Activated CD8-positive, alpha-beta memory T cell treated with anti-CD3 and anti-CD28 coated beads for 1 hour (primary cell): Measurements from ENCODE around the gene PRSS8.
"Not testable (repeated sequence)": the region's sequence is repeated elsewhere in the genome, so short reads cannot be mapped to it uniquely, and the experiment has no call there.

Experiments
- DNase-seq, 2 donors: peaks; one replicate each; pipeline ENCODE4 v3.0.0-alpha.2; 2020; ENCODE audit warnings: low read depth in 1 of 2; ENCODE audit errors: extremely low read depth in 1 of 2

Gene PRSS8

GRCh38 chr16:31106509-31107464, 28.7 kb downstream of the PRSS8 start:
- no peak for DNase-seq

DNA sequence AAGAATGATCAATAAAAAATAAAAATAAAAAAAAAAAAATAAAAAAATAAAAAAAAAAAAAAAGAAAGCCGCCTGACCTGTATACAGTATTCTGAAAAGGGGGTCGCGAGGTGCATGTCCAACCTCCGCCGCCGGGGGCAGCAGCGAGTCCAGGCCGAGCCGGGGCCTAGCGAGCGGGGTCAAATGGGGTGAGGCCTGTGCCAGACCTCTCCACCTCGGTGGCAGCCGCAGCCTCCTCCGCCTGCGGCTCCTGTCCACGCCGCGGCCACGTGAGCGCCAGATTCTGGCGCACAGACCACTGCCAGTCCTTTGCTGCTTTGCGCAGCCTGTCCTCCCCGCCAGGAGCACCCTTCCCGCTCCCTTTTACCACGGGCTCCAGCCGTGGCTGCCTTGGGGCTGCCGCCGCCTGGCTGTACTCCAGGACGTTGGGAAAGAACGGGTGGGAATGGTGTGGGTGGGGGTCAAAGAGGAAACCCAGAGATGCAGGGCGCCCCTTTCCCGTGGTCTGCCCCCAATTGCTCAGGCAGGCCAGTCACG, 29.8 kb downstream of the PRSS8 start:
- DNase-seq: peak; percentile 48 to 73

- DNase-seq: not testable (repeated sequence)
Observed at GRCh38 chr16:31100876-31101641, 34.5 kb downstream of the PRSS8 start.

- DNase-seq: no peak
Observed at GRCh38 chr16:31099860-31100638, 35.5 kb downstream of the PRSS8 start.

DNA sequence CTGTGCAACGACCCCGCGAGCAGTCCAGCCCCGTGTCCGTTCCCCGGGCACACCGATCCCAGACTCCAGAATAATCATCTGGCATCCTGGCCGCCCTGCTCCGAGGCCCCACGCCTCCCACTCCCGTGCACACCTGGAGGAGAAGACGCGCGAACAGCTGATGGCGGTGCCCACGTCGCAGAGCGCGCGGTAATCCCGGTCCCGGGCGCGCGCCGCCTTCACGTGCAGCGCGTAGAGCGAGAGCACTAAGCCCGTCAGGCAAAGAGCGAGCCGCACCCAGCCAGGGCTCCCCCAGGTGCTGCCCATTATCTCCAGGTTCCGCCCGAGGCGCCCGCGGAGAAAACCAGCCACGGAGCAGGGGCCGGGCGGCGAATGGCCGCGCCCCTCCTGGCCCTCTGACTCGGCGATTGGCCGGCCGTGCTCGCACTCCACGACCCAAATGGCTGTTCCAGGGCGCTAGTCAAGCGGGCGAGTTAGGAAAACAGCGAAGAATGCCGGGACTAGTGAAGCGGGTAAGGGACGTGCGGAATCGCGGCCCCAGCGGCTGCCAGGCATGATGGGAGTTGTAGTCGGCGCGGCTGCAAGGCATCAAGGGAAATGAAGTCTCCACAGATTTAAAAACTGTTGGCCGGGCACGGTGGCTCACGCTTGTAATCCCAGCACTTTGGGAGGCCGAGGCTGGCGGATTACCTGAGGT, 41.0 kb downstream of the PRSS8 start, which contains the start of gene VKORC1:
Gene VKORC1 (minus strand): TSS at position 374 of the 697 bp plus-strand sequence. CDS start 68 bp downstream, at position 306.
- peak; percentile 69 to 75 for DNase-seq

- DNase-seq: no peak
Observed at GRCh38 chr16:31094088-31094423, 41.5 kb downstream of the PRSS8 start.

DNA sequence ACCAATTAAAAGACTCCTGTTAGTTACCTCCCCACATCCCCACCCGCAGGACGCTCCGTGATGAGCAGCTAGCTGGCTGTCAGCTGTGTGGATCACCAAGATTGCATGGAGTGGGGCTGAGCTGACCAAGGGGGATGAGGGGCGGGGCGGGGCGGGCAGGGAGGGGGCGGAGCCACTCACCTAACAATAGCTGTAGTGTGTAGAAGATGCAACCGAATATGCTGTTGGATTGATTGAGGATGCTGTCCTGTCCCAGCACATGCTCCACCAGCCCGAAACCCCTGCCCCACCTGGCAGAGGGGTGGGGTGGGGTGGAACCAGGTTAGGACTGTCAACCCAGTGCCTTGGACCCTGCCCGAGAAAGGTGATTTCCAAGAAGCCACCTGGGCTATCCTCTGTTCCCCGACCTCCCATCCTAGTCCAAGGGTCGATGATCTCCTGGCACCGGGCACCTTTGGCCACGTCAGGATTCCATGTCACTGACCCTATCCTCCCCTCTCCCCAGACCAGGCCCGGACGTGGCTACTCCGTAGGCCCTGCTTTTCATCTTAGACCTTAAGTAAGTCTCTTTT, 42.3 kb downstream of the PRSS8 start:
- no peak for DNase-seq

GRCh38 chr16:31092330-31092729, 43.2 kb downstream of the PRSS8 start:
- no peak for DNase-seq

GRCh38 chr16:31090540-31090939, 45.0 kb downstream of the PRSS8 start:
- no peak for DNase-seq

- no peak for DNase-seq
Observed at GRCh38 chr16:31089199-31089598, 46.3 kb downstream of the PRSS8 start.

GRCh38 chr16:31088459-31089183, 46.9 kb downstream of the PRSS8 start, which contains the start of gene PRSS53:
TSS of gene PRSS53 (minus strand) at chr16:31088943. CDS start at chr16:31088809, 134 bp downstream.
- DNase-seq: no peak

GRCh38 chr16:31087971-31088370, 47.6 kb downstream of the PRSS8 start:
- no peak for DNase-seq

DNA sequence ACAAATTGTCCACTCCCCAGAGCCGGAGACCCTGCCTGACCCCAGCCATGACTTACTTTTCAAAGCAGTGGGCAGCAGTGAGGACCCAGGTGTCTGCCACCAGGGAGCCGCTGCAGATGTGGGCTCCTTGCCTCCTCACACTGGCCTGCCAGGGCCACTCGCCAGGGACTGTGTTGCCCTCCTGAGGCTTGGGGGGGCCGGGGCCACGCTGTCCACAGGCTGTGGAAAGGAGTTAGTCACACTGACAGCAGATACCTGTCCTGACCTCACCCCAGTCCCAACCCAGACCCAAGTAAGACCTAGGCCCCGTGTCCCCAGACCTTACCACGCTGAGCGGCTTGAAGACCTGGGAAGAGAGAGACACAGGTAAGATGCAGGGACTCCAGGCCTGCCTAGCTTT, 48.0 kb downstream of the PRSS8 start:
- no peak for DNase-seq

DNA sequence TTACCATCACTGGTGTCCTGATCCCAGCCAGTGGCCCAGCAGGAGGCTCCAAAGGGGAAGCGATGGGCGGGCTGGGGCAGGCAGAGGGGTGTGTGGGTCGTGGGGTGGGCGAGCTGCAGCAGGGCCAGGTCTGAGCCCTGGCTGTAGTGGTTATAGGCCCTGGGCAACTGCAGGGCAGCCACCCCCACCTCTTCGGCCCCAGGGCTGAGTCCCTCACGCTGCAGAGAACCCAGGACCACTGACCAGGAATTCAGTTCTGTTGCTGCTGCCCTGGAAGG, 49.0 kb downstream of the PRSS8 start:
- DNase-seq: no peak

DNA sequence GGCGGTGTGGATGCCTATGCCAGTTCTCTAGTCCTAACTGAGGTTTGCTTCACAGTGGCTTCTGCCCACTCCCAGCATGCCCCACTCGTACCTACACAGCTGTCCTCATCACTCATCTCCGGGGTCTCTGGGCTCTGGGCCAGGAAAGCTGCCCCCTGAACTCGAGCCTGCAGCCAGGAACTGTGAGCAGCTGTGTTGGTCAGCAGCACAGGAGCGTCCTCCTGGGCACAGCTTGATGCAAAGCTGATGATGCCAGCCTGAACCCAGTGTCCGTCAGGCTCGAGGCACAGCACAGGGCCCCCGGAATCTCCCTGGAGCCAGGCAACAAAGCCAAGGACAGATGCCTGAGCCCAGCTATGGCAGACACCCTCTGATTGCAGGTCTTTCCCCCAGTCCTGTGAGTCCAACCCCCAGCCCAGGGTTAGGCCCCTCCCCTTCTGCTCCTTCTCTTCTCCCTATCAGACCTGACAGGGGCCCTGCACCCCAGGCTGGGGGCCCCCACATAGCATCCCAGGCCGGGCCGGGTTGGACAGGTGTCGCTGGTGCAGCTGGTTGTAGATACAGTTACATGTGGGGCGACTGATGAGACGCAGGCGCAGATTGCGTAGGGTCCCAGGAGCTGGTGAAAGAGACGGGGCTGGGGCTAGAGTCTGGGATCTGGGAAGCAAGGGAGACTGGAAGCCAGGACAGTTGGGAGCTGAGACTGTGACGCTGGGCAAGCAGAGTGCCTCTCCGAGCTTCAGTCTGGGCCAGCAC, 49.5 kb downstream of the PRSS8 start:
- DNase-seq: no peak

DNA sequence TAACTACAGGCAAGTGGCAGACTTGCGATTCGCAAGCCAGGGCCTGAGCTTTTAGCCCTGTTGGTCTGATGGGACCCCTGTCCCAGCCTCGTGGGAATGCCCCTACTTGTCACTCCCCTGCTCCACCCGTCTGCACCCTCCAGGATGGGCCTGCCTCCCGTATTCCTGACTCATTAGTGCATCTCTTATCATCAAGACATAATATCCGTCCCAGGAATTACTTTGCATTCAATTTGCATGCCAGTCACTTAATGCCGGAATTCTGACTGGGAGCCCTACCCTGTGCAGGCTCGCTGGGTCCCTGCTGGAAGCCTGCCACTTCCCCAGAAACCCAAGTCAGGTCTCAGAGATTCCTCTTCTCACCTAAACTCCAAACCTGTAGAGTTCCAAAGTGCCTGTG, 50.1 kb downstream of the PRSS8 start:
- no peak for DNase-seq

DNA sequence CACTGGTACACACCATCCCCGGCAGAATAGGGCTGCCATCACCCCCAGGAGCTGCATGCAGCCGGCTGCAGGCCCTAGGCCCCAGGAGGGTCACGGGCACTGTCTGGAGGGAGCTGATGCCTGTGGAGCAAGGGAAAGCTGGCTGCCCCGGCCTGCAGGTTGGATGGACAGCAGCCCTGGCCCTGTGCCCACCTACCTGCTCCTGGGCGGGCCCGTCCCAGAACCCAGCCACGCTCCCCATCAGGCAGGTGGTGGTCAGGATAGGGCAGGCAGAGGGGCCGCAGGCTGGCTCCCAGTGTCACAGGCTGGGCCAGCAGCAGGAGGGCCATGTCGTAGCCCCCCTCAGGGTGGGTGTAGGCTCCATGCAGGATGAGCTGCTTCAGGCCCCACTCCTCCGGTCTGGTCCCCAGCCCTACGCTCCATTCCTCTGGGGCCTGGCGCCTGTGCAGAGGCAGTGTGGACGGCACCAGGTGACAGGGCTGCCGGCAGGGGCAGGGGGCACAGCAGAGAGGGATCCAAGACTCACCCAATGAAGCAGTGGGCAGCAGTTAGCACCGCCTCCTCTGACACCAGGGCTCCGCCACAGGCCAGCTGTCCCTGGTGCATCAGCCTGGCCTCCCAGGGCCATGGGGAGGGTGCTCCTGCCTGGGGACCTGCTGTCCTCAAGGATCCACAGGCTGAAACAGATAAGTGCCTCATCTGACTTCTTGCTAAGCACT, 50.8 kb downstream of the PRSS8 start:
- no peak for DNase-seq

DNA sequence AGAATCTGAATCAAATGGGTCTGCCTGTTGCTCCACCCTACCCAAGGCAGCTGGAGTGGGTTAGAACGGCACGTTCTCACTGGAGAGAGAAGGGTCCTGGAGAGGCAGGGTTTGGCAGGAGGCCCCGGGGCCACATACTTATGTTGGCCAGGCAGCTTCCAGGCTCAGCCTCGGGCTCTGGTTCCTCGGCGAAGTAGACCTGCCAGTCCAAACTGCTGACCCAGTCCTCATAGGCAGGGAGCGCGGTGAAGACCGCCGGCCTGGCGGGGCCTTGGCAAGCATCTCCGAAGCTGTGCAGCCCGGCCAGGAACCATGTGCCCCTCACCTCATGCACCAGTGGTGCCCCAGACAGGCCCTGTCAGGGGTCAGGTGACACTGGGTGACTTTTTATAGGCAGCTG, 51.5 kb downstream of the PRSS8 start:
- no peak for DNase-seq
